ENCODE data around the gene GNA14.

GNA14 gene

GRCh38 chr9:77582525-77582924 is 65.6 kb downstream of the GNA14 start:
- TF ChIP-seq Cebpa-rat (IDR thresholded peaks at IDR 0.05) = no peak
- Histone ChIP-seq H3K36me3 (no peaks in the 10 kb centered on the region), H3K27me3 (no peaks in the 10 kb centered on the region), H4K20me1 (no peaks in the 10 kb centered on the region), H3K4me3 (no peak overlapping the region), H3K4me1 (no peaks in the 10 kb centered on the region), H3K4me2 (no peak overlapping the region), H3K9me3 (no peaks in the 10 kb centered on the region), H3K27ac (no peak overlapping the region), H3K9ac (no peak overlapping the region)

- Histone ChIP-seq H3K4me1 (no peaks in the 10 kb centered on the region), H3K9me3 (no peaks in the 10 kb centered on the region), H3K9ac (no peak overlapping the region), H3K4me2 (no peak overlapping the region), H3K27ac (no peak overlapping the region), H3K36me3 (no peaks in the 10 kb centered on the region), H3K27me3 (no peaks in the 10 kb centered on the region), H4K20me1 (no peaks in the 10 kb centered on the region), H3K4me3 (no peak overlapping the region)
- no peak for TF ChIP-seq Cebpa-rat (IDR thresholded peaks at IDR 0.05)
Measured at GRCh38 chr9:77575785-77576184, 72.3 kb downstream of the GNA14 start.

GRCh38 chr9:77569335-77569734 is 78.8 kb downstream of the GNA14 start:
- Histone ChIP-seq H3K9me3 (no peaks in the 10 kb centered on the region), H3K27ac (no peak overlapping the region), H3K4me1 (no peaks in the 10 kb centered on the region)

GRCh38 chr9:77563174-77563573 is 84.9 kb downstream of the GNA14 start:
- Histone ChIP-seq H3K4me2 (no peak overlapping the region), H3K27ac (no peak overlapping the region), H3K4me3 (no peak overlapping the region), H3K9ac (no peak overlapping the region), H3K4me1 (no peaks in the 10 kb centered on the region), H3K36me3 (no peaks in the 10 kb centered on the region), H3K9me3 (no peaks in the 10 kb centered on the region), H3K27me3 (no peaks in the 10 kb centered on the region), H4K20me1 (no peaks in the 10 kb centered on the region)
- no peak for TF ChIP-seq Cebpa-rat (IDR thresholded peaks at IDR 0.05)

More at GRCh38 chr9:77569335-77569734, 78.8 kb downstream of the GNA14 start:
- Histone ChIP-seq H4K20me1 (no peaks in the 10 kb centered on the region), H3K9ac (no peak overlapping the region), H3K27me3 (no peaks in the 10 kb centered on the region), H3K36me3 (no peaks in the 10 kb centered on the region), H3K4me3 (no peak overlapping the region), H3K4me2 (no peak overlapping the region)
- no peak for TF ChIP-seq Cebpa-rat (IDR thresholded peaks at IDR 0.05)

GRCh38 chr9:77562019-77562748 is 85.9 kb downstream of the GNA14 start:
- H3K9me3 ChIP-seq = no peaks in the 10 kb centered on the region
- H3K9ac ChIP-seq = no peak overlapping the region
- no peaks in the 10 kb centered on the region for H3K36me3 ChIP-seq
- no peak overlapping the region for H3K4me3 ChIP-seq
- no peaks in the 10 kb centered on the region for H3K4me1 ChIP-seq
- no peak for TF ChIP-seq Cebpa-rat (IDR thresholded peaks at IDR 0.05)
- no peak overlapping the region for H3K4me2 ChIP-seq
- no peaks in the 10 kb centered on the region for H4K20me1 ChIP-seq
- no peaks in the 10 kb centered on the region for H3K27me3 ChIP-seq
- no peak overlapping the region for H3K27ac ChIP-seq

GRCh38 chr9:77561331-77562018 is 86.6 kb downstream of the GNA14 start:
- no peak overlapping the region for H3K4me2 ChIP-seq
- no peak overlapping the region for H3K9ac ChIP-seq
- no peaks in the 10 kb centered on the region for H3K9me3 ChIP-seq
- H4K20me1 ChIP-seq = no peaks in the 10 kb centered on the region
- no peaks in the 10 kb centered on the region for H3K27me3 ChIP-seq
- TF ChIP-seq Cebpa-rat (IDR thresholded peaks at IDR 0.05) = no peak
- no peaks in the 10 kb centered on the region for H3K4me1 ChIP-seq
- no peaks in the 10 kb centered on the region for H3K36me3 ChIP-seq
- no peak overlapping the region for H3K4me3 ChIP-seq
- no peak overlapping the region for H3K27ac ChIP-seq

GRCh38 chr9:77556396-77556795 is 91.7 kb downstream of the GNA14 start:
- Histone ChIP-seq H3K27me3 (no peaks in the 10 kb centered on the region), H3K4me1 (no peaks in the 10 kb centered on the region), H3K36me3 (no peaks in the 10 kb centered on the region), H3K27ac (no peak overlapping the region), H3K9ac (no peak overlapping the region), H3K4me2 (no peak overlapping the region), H3K4me3 (no peak overlapping the region), H3K9me3 (no peaks in the 10 kb centered on the region), H4K20me1 (no peaks in the 10 kb centered on the region)
- no peak for TF ChIP-seq Cebpa-rat (IDR thresholded peaks at IDR 0.05)

GRCh38 chr9:77554586-77555105 is 93.5 kb downstream of the GNA14 start:
- Histone ChIP-seq H3K4me2 (no peak overlapping the region), H3K9ac (no peak overlapping the region), H3K27me3 (no peaks in the 10 kb centered on the region), H3K4me1 (no peaks in the 10 kb centered on the region), H3K27ac (no peak overlapping the region), H4K20me1 (no peaks in the 10 kb centered on the region), H3K9me3 (no peaks in the 10 kb centered on the region), H3K4me3 (no peak overlapping the region), H3K36me3 (no peaks in the 10 kb centered on the region)
- no peak for TF ChIP-seq Cebpa-rat (IDR thresholded peaks at IDR 0.05)

- Histone ChIP-seq H3K4me2 (no peak overlapping the region), H3K9me3 (peaks cover 14% of the 10 kb centered on the region), H3K9ac (no peak overlapping the region), H3K36me3 (no peaks in the 10 kb centered on the region), H3K4me1 (no peaks in the 10 kb centered on the region), H3K4me3 (no peak overlapping the region), H4K20me1 (no peaks in the 10 kb centered on the region), H3K27me3 (no peaks in the 10 kb centered on the region), H3K27ac (no peak overlapping the region)
- no peak for TF ChIP-seq Cebpa-rat (IDR thresholded peaks at IDR 0.05)
Measured at GRCh38 chr9:77547106-77547730, 100.9 kb downstream of the GNA14 start.

- Histone ChIP-seq H3K27me3 (no peaks in the 10 kb centered on the region), H3K4me2 (no peak overlapping the region), H3K9me3 (peaks cover 22% of the 10 kb centered on the region), H4K20me1 (no peaks in the 10 kb centered on the region), H3K9ac (no peak overlapping the region), H3K36me3 (no peaks in the 10 kb centered on the region), H3K4me1 (no peaks in the 10 kb centered on the region), H3K27ac (no peak overlapping the region), H3K4me3 (no peak overlapping the region)
- no peak for TF ChIP-seq Cebpa-rat (IDR thresholded peaks at IDR 0.05)
Measured at GRCh38 chr9:77546376-77546950, 101.7 kb downstream of the GNA14 start.

Data from BLaER1 (cell line).